K562 (cell line): ENCODE measurements around the gene HEMGN. TPM values are rescaled to one million over a fixed set of nuclear protein-coding genes. Genes with fewer than 3 reads are reported as not detected.

Experiments
- ATF6 ChIP-seq: sonication (generic); formaldehyde crosslinking; IDR thresholded peaks from 2 replicates; pipeline ENCODE4 v1.4.0; 2020; ENCODE audit warnings: mild to moderate bottlenecking, missing genetic modification reagents
- HMGXB4 ChIP-seq: sonication (generic); formaldehyde crosslinking; IDR thresholded peaks from 2 replicates; pipeline ENCODE4 v1.8.1; 2023; ENCODE audit warnings: mild to moderate bottlenecking, missing genetic modification reagents
- ID3 ChIP-seq, 2 experiments: fragments of 250-450 bp in 1 of 2; fragments of 450-650 bp in 1 of 2; sonication (Bioruptor Pico) in 1 of 2; IDR thresholded peaks; 2 replicates each; pipeline versions ENCODE4 v1.6.1 to v1.8.0; 2016 to 2021; ENCODE audit warnings: mild to moderate bottlenecking in 2 of 2, moderate library complexity in 2 of 2, missing compliant biosample characterization in 1 of 2, missing genetic modification characterization in 1 of 2
- IRF2 ChIP-seq: sonication (generic); formaldehyde crosslinking; IDR thresholded peaks from 2 replicates; pipeline ENCODE4 v1.8.1; 2022; ENCODE audit warnings: mild to moderate bottlenecking, missing genetic modification reagents
- KDM5B ChIP-seq: fragments of 200-600 bp; sonication (generic); IDR thresholded peaks from 2 replicates; pipeline ENCODE4 v1.6.1; 2012; ENCODE audit warnings: low read depth, mild to moderate bottlenecking, moderate library complexity, low read length, control low read depth, inconsistent platforms; ENCODE audit not compliant: insufficient replicate concordance
- NFXL1 ChIP-seq: fragments of 450-650 bp; formaldehyde crosslinking; IDR thresholded peaks from 2 replicates; pipeline ENCODE4 v1.4.0; 2021; ENCODE audit warnings: mild to moderate bottlenecking
- TAF9B ChIP-seq: fragments of 450-650 bp; IDR thresholded peaks from 2 replicates; pipeline ENCODE4 v1.6.1; 2018; ENCODE audit warnings: mild to moderate bottlenecking; ENCODE audit not compliant: partially characterized antibody
- TFAP4 ChIP-seq: sonication (generic); formaldehyde crosslinking; IDR thresholded peaks from 2 replicates; pipeline ENCODE4 v1.8.0; 2022; ENCODE audit warnings: missing genetic modification reagents, mild to moderate bottlenecking, moderate library complexity, borderline replicate concordance
- U2AF1 ChIP-seq: fragments of 200-400 bp; formaldehyde crosslinking; optimal IDR thresholded peaks from 2 replicates; pipeline ENCODE3; 2017; ENCODE audit warnings: mild to moderate bottlenecking, low read depth, low read length, moderate library complexity
- ZNF280B ChIP-seq: fragments of 250-450 bp; sonication (Bioruptor Pico); IDR thresholded peaks from 2 replicates; pipeline ENCODE4 v1.5.1; 2021; ENCODE audit warnings: mild to moderate bottlenecking
- ZNF282 ChIP-seq: sonication (generic); formaldehyde crosslinking; IDR thresholded peaks from 2 replicates; pipeline ENCODE4 v1.8.1; 2023; ENCODE audit warnings: missing genetic modification reagents
- ZNF518B ChIP-seq: fragments of 250-450 bp; sonication (Bioruptor Pico); IDR thresholded peaks from 2 replicates; pipeline ENCODE4 v1.5.0; 2021; ENCODE audit warnings: mild to moderate bottlenecking, moderate library complexity
- ZNF707 ChIP-seq: fragments of 250-450 bp; sonication (Bioruptor Pico); conservative IDR thresholded peaks from 2 replicates; pipeline ENCODE4 v1.8.0; 2022; ENCODE audit warnings: inconsistent platforms, mild to moderate bottlenecking, moderate library complexity
- polyA plus RNA-seq, 8 experiments: library from polyadenylated mRNA; depleted of rRNA in 4 of 8; stranded (reverse) in 5 of 8; unstranded in 3 of 8; fragments of >200 nt; fragmentation: Nextera tagmentation in 2 of 8; fragmentation: Illumina TruSeq in 1 of 8; extraction: Ambion mirVana in 2 of 8; extraction: Trizol in 1 of 8; gene quantifications; 2 replicates each; pipeline versions ENCODE4 v1.2.1 to v1.2.3, GENCODE V29; 2011 to 2014; ENCODE audit warnings: inconsistent platforms in 1 of 8, missing spikeins in 1 of 8
- total RNA-seq, 7 experiments: library from RNA; depleted of rRNA in 6 of 7; stranded (reverse); fragments of >200 nt in 6 of 7; fragmentation: Illumina TruSeq in 2 of 7; extraction: Trizol in 2 of 7; gene quantifications; 2 replicates each; pipeline versions ENCODE4 v1.2.1 to v1.2.3, GENCODE V29; 2011 to 2021; ENCODE audit warnings: low replicate concordance in 1 of 7

HEMGN gene
- total and polyA plus RNA-seq, 9 of the 15 experiments (the other 6 are each of a cell fraction or from before 2014, with no cell fraction given), result 56.3 to 258 (median 137) TPM

- TF ChIP-seq TFAP4 (CRISPR knock-in tag) (peak; percentile 29; the same call in 1 of the 2 replicates), ZNF282 (CRISPR knock-in tag) (peak; percentile 98; the same call in 1 of the 2 replicates), ZNF707 (CRISPR knock-in tag) (no peak), ID3 (CRISPR knock-in tag; IDR thresholded peaks at IDR 0.05) (no peak), ID3 (tag; IDR thresholded peaks at IDR 0.05) (0 out of 2 replicates have a peak, but pooled peaks have one; percentile 19), U2AF1 (no peak), ZNF518B (CRISPR knock-in tag) (no peak), ATF6 (peak; percentile 55; the same call in 1 of the 2 replicates), KDM5B (peak; percentile 38), ZNF280B (CRISPR knock-in tag) (no peak), TAF9B (no peak), NFXL1 (CRISPR knock-in tag) (peak; percentile 74; the same call in 1 of the 2 replicates), IRF2 (CRISPR knock-in tag) (peak; percentile 89; the same call in 1 of the 2 replicates), HMGXB4 (CRISPR knock-in tag) (peak; percentile 97; the same call in 1 of the 2 replicates)
Observed at GRCh38 chr9:97984188-97985057, 46.5 kb upstream of the HEMGN start (continued).
